GM10248 (cell line): Measurements from ENCODE around the gene C2CD5.

ENCODE experiments used
- CTCF ChIA-PET: fragments of 300-600 bp; sonication (Branson Sonifier 250); formaldehyde crosslinking; extraction: SDS; loops from one replicate; lab custom pipeline; 2021; ENCODE audit warnings: antibody characterized with exemption; lab: Yijun Ruan, JAX
- POLR2A ChIA-PET: fragments of 350-650 bp; sonication (Branson Sonifier 250); formaldehyde crosslinking; extraction: SDS; loops from one replicate; lab custom pipeline; 2020; ENCODE audit warnings: antibody characterized with exemption; lab: Yijun Ruan, JAX
- DNase-seq: peaks from one replicate; pipeline ENCODE4 v3.0.0; 2012; ENCODE audit errors: extremely low spot score
- TF ChIP-seq, protein P1 (sequence below): IDR thresholded peaks from 2 replicates; pipeline ENCODE4 v1.5.1; 2012; ENCODE audit warnings: mild to moderate bottlenecking, low read depth; ENCODE audit errors: extremely low read depth, missing control alignments, control extremely low read depth

C2CD5 gene, protein sequence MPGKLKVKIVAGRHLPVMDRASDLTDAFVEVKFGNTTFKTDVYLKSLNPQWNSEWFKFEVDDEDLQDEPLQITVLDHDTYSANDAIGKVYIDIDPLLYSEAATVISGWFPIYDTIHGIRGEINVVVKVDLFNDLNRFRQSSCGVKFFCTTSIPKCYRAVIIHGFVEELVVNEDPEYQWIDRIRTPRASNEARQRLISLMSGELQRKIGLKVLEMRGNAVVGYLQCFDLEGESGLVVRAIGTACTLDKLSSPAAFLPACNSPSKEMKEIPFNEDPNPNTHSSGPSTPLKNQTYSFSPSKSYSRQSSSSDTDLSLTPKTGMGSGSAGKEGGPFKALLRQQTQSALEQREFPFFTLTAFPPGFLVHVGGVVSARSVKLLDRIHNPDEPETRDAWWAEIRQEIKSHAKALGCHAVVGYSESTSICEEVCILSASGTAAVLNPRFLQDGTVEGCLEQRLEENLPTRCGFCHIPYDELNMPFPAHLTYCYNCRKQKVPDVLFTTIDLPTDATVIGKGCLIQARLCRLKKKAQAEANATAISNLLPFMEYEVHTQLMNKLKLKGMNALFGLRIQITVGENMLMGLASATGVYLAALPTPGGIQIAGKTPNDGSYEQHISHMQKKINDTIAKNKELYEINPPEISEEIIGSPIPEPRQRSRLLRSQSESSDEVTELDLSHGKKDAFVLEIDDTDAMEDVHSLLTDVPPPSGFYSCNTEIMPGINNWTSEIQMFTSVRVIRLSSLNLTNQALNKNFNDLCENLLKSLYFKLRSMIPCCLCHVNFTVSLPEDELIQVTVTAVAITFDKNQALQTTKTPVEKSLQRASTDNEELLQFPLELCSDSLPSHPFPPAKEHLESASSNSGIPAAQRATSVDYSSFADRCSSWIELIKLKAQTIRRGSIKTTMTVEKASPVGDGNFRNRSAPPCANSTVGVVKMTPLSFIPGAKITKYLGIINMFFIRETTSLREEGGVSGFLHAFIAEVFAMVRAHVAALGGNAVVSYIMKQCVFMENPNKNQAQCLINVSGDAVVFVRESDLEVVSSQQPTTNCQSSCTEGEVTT

DNA sequence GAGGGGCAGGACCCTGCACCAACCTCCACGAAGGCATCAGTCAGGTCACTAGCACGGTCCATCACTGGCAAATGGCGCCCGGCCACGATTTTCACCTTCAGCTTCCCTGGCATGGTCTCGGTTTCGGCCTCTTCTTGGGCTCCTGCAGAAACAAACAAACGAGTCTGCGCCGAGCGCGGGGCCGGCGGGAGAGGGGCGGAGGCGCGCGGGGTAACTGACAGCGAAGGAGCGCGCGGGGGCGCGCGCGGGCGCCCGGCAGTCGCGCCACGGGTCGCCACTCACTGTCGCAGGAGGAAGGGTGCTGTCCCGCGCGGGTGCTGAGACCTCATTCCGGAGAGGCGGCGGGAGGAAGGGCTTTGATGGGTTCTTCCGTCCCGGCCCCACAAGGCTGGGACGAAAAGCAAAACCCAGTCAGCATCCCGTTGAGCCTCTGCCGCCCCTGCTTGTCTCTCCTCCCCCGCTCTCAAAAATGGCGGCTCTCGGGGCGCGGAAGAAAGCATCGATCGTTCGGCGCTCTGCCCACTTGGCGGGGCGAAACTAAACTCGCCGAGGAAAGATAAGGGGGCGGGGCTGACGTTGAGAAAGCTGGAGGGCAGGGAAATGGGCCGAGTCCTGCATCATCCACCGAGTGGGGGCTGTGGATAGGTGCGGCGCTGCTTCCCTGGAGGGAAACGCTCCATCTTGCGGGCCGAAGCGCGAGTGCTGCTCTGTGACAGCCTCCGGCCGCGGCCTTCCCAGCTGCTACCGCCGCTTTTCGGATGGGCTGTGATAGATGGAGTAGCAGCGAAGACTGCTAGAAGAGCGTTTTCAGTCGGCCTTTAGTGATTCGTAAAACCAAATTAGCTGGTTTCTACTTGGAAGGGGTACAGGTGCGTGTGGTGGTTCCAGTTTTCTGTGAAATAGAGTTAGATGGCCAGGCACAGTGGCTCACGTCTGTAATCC lies at the start of gene C2CD5:
C2CD5 (minus strand) TSS at position 505 of the 942 bp plus-strand sequence; CDS start at position 113, 392 bp downstream.
- TF ChIP-seq, protein P1, sequence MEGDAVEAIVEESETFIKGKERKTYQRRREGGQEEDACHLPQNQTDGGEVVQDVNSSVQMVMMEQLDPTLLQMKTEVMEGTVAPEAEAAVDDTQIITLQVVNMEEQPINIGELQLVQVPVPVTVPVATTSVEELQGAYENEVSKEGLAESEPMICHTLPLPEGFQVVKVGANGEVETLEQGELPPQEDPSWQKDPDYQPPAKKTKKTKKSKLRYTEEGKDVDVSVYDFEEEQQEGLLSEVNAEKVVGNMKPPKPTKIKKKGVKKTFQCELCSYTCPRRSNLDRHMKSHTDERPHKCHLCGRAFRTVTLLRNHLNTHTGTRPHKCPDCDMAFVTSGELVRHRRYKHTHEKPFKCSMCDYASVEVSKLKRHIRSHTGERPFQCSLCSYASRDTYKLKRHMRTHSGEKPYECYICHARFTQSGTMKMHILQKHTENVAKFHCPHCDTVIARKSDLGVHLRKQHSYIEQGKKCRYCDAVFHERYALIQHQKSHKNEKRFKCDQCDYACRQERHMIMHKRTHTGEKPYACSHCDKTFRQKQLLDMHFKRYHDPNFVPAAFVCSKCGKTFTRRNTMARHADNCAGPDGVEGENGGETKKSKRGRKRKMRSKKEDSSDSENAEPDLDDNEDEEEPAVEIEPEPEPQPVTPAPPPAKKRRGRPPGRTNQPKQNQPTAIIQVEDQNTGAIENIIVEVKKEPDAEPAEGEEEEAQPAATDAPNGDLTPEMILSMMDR = peak; percentile 51
- ChIA-PET CTCF (interaction anchor here (0.7 to 2.1 kb wide), 12 partner anchors 9 to 130 kb away, joined by 3 to 15 read pairs (median 4); no protein-coding TSS in a partner anchor), POLR2A (no interaction called here)
- DNase-seq = peak; percentile 91

DNA sequence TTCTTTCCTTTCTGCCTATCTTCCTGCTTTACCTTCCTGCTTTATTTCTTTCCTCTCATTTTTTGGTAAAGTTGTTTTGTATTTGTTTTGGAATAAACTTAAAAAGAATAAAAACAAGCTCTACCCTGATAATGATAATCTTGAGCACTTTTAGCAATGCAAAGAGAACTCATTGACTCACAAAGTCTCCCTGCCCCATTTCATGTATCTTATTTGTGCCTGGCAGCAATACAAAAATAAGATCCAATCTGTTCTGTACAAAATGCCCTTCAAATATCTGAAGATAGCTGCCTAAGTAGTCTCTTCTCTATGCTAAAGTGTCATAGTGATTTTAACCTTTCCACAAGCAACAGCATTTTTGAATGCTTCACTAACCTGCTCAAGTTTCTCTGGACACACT lies 49.5 kb upstream of the C2CD5 start:
- CTCF ChIA-PET = interaction anchor here (0.8 to 1.6 kb wide), 2 partner anchors 14 to 18 kb away, joined by 3 to 5 read pairs; no protein-coding TSS in a partner anchor
- POLR2A ChIA-PET = no interaction called here
- TF ChIP-seq, protein P1 = no peak
- DNase-seq = no peak

DNA sequence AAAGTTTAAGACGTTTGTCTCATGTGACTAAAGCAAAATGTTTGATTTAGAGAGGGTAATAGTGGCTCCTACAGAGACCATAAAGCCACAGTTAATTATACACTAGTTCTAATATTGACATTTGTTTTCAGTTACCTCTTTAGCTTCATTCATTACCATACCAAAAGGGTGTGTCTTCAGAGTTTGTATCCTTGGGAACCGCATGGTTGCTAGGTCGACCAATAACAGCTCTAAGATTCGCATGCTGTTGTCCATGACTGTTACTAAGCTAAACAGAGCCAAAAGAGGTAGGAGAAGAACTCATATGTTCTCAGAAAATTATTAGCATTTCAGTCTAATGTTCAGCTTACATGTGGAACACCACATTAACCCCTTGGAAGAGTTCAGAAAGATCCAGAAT lies 44.5 kb upstream of the C2CD5 start:
- ChIA-PET POLR2A (no interaction called here), CTCF (no interaction called here)
- TF ChIP-seq, protein P1 = no peak
- DNase-seq = no peak

DNA sequence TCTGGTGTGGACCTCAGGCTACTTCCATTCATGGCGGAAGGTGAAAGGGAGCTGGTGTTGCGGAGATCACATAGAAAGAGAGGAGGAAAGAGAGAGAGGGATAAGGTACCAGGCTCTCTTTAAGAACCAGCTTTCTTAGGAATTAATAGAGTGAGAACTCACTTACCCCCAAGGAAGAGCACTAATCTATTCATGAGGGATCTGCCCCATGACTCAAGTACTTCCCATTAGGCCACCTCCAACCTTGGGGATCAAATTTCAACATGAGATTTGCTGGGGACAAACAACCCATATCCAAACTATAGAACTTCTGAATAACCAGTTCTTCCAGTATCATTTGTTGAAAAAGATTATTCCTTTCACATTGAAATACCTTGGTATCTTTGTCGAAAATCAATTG lies 34.0 kb upstream of the C2CD5 start:
- CTCF ChIA-PET = interaction anchor here (1.5 kb wide), 1 partner anchor 15 kb away, joined by 4 read pairs; no protein-coding TSS in a partner anchor
- POLR2A ChIA-PET = no interaction called here
- DNase-seq = no peak
- TF ChIP-seq, protein P1 = no peak

DNA sequence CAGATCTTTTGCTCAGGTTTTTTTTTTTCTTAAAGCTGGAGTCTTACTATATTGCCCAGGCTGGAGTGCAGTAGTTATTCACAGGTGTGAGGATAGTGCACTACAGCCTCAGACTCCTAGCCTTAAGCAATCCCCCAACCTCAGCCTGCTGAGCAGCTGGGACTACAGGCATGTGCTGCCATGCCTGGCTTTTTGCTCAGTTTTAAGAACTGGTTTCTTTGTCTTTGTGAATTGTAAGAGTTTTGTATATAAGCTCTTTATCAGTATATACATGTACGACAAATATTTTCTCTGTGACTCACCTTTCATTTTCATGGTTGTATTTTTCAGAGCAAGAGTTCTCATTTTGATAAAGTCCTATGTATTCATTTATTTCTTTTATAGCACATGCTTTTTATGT lies 33.3 kb upstream of the C2CD5 start:
- ChIA-PET CTCF (interaction anchor here (1.1 kb wide), 1 partner anchor 13 kb away, joined by 4 read pairs; no protein-coding TSS in a partner anchor), POLR2A (no interaction called here)
- no peak for DNase-seq
- TF ChIP-seq, protein P1 = no peak
